K562 (cell line): ENCODE data around the gene FAF2. TPM values are rescaled to one million over a fixed set of nuclear protein-coding genes. Genes with fewer than 3 reads are reported as not detected.
A peak's percentile ranks its signal among the peaks of the same experiment; 100 is the strongest.

Experiments used
- NFRKB ChIP-seq: fragments of 450-650 bp; IDR thresholded peaks from 2 replicates; pipeline ENCODE4 v1.6.1; 2016; ENCODE audit warnings: low read depth
- NFXL1 ChIP-seq: fragments of 450-650 bp; formaldehyde crosslinking; IDR thresholded peaks from 2 replicates; pipeline ENCODE4 v1.4.0; 2021; ENCODE audit warnings: mild to moderate bottlenecking
- SLC30A9 ChIP-seq: fragments of 250-450 bp; sonication (Bioruptor Pico); IDR thresholded peaks from 2 replicates; pipeline ENCODE4 v1.8.0; 2022; ENCODE audit warnings: mild to moderate bottlenecking, moderate library complexity
- XRCC5 ChIP-seq: fragments of 200-400 bp; formaldehyde crosslinking; IDR thresholded peaks from 2 replicates; pipeline ENCODE4 v1.6.1; 2017; ENCODE audit warnings: low read depth, mild to moderate bottlenecking, low read length
- ZNF184 ChIP-seq: sonication (generic); formaldehyde crosslinking; IDR thresholded peaks from 2 replicates; pipeline ENCODE4 v1.5.0; 2020; ENCODE audit warnings: missing genetic modification reagents
- polyA plus RNA-seq, 8 experiments: library from polyadenylated mRNA; depleted of rRNA in 4 of 8; stranded (reverse) in 5 of 8; unstranded in 3 of 8; fragments of >200 nt; fragmentation: Nextera tagmentation in 2 of 8; fragmentation: Illumina TruSeq in 1 of 8; extraction: Ambion mirVana in 2 of 8; extraction: Trizol in 1 of 8; gene quantifications; 2 replicates each; pipeline versions ENCODE4 v1.2.1 to v1.2.3, GENCODE V29; 2011 to 2014; ENCODE audit warnings: inconsistent platforms in 1 of 8, missing spikeins in 1 of 8
- total RNA-seq, 7 experiments: library from RNA; depleted of rRNA in 6 of 7; stranded (reverse); fragments of >200 nt in 6 of 7; fragmentation: Illumina TruSeq in 2 of 7; extraction: Trizol in 2 of 7; gene quantifications; 2 replicates each; pipeline versions ENCODE4 v1.2.1 to v1.2.3, GENCODE V29; 2011 to 2021; ENCODE audit warnings: low replicate concordance in 1 of 7
- TF ChIP-seq, protein P1 (sequence below): fragments of 450-650 bp; formaldehyde crosslinking; conservative IDR thresholded peaks from 2 replicates; pipeline ENCODE4 v1.4.0; 2022; ENCODE audit warnings: mild to moderate bottlenecking, missing genetic modification characterization
- TF ChIP-seq, protein P2 (sequence below): sonication (generic); formaldehyde crosslinking; IDR thresholded peaks from 2 replicates; pipeline ENCODE4 v1.8.1; 2023; ENCODE audit warnings: mild to moderate bottlenecking, missing genetic modification reagents
- TF ChIP-seq, protein P3 (sequence below): fragments of 450-650 bp; IDR thresholded peaks from 2 replicates; pipeline ENCODE4 v1.6.1; 2016; ENCODE audit warnings: mild to moderate bottlenecking, moderate library complexity
- TF ChIP-seq, protein P4 (sequence below): IDR thresholded peaks from 2 replicates; pipeline ENCODE4 v1.6.1; 2014; ENCODE audit warnings: antibody characterized with exemption

The FAF2 gene
- total and polyA plus RNA-seq, 9 of the 15 experiments (the other 6 are each of a cell fraction or from before 2014, with no cell fraction given) = 25.0 to 44.6 (median 36.1) TPM

DNA sequence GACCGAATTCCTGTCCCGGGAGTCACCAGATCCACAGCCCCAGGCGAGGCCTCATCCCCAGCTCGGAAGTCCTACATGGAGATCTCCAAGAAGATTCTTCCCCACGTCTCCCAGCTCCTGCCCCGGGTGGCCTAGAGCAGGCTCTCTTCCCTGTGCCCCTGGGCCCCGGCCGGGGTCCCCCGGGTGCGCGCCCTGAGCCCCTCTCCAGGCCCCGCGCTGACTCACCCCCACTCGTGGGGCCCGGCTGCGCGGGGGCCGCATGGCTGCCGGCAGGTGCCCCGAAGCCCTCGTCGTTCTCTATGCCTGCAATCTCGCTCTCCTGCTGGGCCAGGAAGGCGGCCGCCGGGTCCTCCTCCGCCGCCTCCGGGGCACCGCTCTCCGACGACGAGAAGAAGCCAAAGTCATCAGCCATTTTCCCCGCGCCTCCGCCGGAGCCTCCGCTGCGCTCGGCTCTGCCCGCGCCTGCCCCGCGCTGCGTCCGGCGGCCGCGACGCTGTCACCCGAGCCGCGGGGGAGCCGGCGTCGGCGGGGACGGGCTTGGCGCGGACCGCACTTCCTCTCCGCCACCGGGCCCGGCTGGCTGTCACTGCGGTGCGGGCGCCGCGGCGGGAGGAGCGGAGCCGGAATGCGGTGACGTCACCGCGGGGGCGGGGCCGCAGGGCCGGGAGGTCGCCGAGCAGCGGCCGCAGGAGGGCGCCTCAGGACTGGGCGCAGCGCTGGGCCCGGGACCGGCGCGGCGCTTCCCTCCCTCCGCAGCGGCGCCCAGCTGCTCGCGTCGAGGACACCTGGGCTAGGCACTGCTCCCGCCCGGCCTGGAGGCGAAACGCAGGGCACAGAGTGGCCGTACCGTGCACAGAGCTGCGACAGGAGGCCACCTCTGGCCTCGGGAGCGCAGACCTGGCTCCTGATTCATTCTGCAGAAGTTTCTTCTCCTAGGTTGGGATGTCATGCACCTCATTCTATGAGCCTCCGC is 31.9 kb upstream of the FAF2 start, which contains the start of gene CLTB (continued):
- TF ChIP-seq, protein P1, sequence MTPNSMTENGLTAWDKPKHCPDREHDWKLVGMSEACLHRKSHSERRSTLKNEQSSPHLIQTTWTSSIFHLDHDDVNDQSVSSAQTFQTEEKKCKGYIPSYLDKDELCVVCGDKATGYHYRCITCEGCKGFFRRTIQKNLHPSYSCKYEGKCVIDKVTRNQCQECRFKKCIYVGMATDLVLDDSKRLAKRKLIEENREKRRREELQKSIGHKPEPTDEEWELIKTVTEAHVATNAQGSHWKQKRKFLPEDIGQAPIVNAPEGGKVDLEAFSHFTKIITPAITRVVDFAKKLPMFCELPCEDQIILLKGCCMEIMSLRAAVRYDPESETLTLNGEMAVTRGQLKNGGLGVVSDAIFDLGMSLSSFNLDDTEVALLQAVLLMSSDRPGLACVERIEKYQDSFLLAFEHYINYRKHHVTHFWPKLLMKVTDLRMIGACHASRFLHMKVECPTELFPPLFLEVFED (CRISPR knock-in tag) = no peak
- TF ChIP-seq NFRKB (no peak), SLC30A9 (no peak), XRCC5 (0 out of 2 replicates have a peak, but pooled peaks have one; percentile 24), NFXL1 (CRISPR knock-in tag) (no peak), ZNF184 (no peak)
- TF ChIP-seq, protein P2, sequence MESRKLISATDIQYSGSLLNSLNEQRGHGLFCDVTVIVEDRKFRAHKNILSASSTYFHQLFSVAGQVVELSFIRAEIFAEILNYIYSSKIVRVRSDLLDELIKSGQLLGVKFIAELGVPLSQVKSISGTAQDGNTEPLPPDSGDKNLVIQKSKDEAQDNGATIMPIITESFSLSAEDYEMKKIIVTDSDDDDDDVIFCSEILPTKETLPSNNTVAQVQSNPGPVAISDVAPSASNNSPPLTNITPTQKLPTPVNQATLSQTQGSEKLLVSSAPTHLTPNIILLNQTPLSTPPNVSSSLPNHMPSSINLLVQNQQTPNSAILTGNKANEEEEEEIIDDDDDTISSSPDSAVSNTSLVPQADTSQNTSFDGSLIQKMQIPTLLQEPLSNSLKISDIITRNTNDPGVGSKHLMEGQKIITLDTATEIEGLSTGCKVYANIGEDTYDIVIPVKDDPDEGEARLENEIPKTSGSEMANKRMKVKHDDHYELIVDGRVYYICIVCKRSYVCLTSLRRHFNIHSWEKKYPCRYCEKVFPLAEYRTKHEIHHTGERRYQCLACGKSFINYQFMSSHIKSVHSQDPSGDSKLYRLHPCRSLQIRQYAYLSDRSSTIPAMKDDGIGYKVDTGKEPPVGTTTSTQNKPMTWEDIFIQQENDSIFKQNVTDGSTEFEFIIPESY (CRISPR knock-in tag) = peak; percentile 70
- TF ChIP-seq, protein P3, sequence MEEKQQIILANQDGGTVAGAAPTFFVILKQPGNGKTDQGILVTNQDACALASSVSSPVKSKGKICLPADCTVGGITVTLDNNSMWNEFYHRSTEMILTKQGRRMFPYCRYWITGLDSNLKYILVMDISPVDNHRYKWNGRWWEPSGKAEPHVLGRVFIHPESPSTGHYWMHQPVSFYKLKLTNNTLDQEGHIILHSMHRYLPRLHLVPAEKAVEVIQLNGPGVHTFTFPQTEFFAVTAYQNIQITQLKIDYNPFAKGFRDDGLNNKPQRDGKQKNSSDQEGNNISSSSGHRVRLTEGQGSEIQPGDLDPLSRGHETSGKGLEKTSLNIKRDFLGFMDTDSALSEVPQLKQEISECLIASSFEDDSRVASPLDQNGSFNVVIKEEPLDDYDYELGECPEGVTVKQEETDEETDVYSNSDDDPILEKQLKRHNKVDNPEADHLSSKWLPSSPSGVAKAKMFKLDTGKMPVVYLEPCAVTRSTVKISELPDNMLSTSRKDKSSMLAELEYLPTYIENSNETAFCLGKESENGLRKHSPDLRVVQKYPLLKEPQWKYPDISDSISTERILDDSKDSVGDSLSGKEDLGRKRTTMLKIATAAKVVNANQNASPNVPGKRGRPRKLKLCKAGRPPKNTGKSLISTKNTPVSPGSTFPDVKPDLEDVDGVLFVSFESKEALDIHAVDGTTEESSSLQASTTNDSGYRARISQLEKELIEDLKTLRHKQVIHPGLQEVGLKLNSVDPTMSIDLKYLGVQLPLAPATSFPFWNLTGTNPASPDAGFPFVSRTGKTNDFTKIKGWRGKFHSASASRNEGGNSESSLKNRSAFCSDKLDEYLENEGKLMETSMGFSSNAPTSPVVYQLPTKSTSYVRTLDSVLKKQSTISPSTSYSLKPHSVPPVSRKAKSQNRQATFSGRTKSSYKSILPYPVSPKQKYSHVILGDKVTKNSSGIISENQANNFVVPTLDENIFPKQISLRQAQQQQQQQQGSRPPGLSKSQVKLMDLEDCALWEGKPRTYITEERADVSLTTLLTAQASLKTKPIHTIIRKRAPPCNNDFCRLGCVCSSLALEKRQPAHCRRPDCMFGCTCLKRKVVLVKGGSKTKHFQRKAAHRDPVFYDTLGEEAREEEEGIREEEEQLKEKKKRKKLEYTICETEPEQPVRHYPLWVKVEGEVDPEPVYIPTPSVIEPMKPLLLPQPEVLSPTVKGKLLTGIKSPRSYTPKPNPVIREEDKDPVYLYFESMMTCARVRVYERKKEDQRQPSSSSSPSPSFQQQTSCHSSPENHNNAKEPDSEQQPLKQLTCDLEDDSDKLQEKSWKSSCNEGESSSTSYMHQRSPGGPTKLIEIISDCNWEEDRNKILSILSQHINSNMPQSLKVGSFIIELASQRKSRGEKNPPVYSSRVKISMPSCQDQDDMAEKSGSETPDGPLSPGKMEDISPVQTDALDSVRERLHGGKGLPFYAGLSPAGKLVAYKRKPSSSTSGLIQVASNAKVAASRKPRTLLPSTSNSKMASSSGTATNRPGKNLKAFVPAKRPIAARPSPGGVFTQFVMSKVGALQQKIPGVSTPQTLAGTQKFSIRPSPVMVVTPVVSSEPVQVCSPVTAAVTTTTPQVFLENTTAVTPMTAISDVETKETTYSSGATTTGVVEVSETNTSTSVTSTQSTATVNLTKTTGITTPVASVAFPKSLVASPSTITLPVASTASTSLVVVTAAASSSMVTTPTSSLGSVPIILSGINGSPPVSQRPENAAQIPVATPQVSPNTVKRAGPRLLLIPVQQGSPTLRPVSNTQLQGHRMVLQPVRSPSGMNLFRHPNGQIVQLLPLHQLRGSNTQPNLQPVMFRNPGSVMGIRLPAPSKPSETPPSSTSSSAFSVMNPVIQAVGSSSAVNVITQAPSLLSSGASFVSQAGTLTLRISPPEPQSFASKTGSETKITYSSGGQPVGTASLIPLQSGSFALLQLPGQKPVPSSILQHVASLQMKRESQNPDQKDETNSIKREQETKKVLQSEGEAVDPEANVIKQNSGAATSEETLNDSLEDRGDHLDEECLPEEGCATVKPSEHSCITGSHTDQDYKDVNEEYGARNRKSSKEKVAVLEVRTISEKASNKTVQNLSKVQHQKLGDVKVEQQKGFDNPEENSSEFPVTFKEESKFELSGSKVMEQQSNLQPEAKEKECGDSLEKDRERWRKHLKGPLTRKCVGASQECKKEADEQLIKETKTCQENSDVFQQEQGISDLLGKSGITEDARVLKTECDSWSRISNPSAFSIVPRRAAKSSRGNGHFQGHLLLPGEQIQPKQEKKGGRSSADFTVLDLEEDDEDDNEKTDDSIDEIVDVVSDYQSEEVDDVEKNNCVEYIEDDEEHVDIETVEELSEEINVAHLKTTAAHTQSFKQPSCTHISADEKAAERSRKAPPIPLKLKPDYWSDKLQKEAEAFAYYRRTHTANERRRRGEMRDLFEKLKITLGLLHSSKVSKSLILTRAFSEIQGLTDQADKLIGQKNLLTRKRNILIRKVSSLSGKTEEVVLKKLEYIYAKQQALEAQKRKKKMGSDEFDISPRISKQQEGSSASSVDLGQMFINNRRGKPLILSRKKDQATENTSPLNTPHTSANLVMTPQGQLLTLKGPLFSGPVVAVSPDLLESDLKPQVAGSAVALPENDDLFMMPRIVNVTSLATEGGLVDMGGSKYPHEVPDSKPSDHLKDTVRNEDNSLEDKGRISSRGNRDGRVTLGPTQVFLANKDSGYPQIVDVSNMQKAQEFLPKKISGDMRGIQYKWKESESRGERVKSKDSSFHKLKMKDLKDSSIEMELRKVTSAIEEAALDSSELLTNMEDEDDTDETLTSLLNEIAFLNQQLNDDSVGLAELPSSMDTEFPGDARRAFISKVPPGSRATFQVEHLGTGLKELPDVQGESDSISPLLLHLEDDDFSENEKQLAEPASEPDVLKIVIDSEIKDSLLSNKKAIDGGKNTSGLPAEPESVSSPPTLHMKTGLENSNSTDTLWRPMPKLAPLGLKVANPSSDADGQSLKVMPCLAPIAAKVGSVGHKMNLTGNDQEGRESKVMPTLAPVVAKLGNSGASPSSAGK = no peak; the same call in none of the 2 replicates
- TF ChIP-seq, protein P4, sequence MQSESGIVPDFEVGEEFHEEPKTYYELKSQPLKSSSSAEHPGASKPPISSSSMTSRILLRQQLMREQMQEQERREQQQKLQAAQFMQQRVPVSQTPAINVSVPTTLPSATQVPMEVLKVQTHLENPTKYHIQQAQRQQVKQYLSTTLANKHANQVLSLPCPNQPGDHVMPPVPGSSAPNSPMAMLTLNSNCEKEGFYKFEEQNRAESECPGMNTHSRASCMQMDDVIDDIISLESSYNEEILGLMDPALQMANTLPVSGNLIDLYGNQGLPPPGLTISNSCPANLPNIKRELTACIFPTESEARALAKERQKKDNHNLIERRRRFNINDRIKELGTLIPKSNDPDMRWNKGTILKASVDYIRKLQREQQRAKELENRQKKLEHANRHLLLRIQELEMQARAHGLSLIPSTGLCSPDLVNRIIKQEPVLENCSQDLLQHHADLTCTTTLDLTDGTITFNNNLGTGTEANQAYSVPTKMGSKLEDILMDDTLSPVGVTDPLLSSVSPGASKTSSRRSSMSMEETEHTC = no peak
